NCI-H2029 (cell line): ENCODE results near the gene RGS7.
"Not testable (repeated sequence)": the region's sequence is repeated elsewhere in the genome, so short reads cannot be mapped to it uniquely, and the experiment has no call there.

Experiments
- DNase-seq: peaks from one replicate; lab custom pipeline; 2025; lab: John Stamatoyannopoulos, UW

RGS7 gene

GRCh38 chr1:240976685-240977084 lies 380.3 kb downstream of the RGS7 start:
- no peak for DNase-seq

GRCh38 chr1:240973875-240974274 lies 383.1 kb downstream of the RGS7 start:
- no peak for DNase-seq

GRCh38 chr1:240972059-240972458 lies 384.9 kb downstream of the RGS7 start:
- not testable (repeated sequence) for DNase-seq

- no peak for DNase-seq
Measured at GRCh38 chr1:240970253-240970652, 386.8 kb downstream of the RGS7 start.

GRCh38 chr1:240968864-240969263 lies 388.1 kb downstream of the RGS7 start:
- DNase-seq, result no peak

GRCh38 chr1:240967070-240967724 lies 389.8 kb downstream of the RGS7 start:
- no peak for DNase-seq

- peak; percentile 13 for DNase-seq
Measured at GRCh38 chr1:240965581-240966091, 391.4 kb downstream of the RGS7 start.

- DNase-seq, result no peak
Measured at GRCh38 chr1:240962086-240962485, 394.9 kb downstream of the RGS7 start.

- no peak for DNase-seq
Measured at GRCh38 chr1:240956424-240956823, 400.6 kb downstream of the RGS7 start.

- no peak for DNase-seq
Measured at GRCh38 chr1:240956020-240956419, 401.0 kb downstream of the RGS7 start.

- DNase-seq, result no peak
Measured at GRCh38 chr1:240947438-240948224, 409.4 kb downstream of the RGS7 start.

- peak; percentile 0 for DNase-seq
Measured at GRCh38 chr1:240946926-240947325, 410.1 kb downstream of the RGS7 start.

- DNase-seq, result no peak
Measured at GRCh38 chr1:240942901-240943300, 414.1 kb downstream of the RGS7 start.

GRCh38 chr1:240941701-240942370 lies 415.2 kb downstream of the RGS7 start:
- DNase-seq, result no peak

- DNase-seq, result no peak
Measured at GRCh38 chr1:240936911-240937668, 419.9 kb downstream of the RGS7 start.

- DNase-seq, result no peak
Measured at GRCh38 chr1:240935920-240936319, 421.1 kb downstream of the RGS7 start.

- DNase-seq, result no peak
Measured at GRCh38 chr1:240931031-240931430, 426.0 kb downstream of the RGS7 start.

GRCh38 chr1:240928265-240928664 lies 428.7 kb downstream of the RGS7 start:
- no peak for DNase-seq

- no peak for DNase-seq
Measured at GRCh38 chr1:240927821-240928220, 429.2 kb downstream of the RGS7 start.

GRCh38 chr1:240925273-240925672 lies 431.7 kb downstream of the RGS7 start:
- no peak for DNase-seq

GRCh38 chr1:240917976-240918375 lies 439.0 kb downstream of the RGS7 start:
- no peak for DNase-seq

- no peak for DNase-seq
Measured at GRCh38 chr1:240914506-240914905, 442.5 kb downstream of the RGS7 start.
